ENCODE measurements around the gene OSBPL6. TPM values are rescaled to one million over a fixed set of nuclear protein-coding genes. Genes with fewer than 3 reads are reported as not detected.

Gene OSBPL6
- total RNA-seq, 1 experiment from 2014 or later: 43.1 TPM

DNA sequence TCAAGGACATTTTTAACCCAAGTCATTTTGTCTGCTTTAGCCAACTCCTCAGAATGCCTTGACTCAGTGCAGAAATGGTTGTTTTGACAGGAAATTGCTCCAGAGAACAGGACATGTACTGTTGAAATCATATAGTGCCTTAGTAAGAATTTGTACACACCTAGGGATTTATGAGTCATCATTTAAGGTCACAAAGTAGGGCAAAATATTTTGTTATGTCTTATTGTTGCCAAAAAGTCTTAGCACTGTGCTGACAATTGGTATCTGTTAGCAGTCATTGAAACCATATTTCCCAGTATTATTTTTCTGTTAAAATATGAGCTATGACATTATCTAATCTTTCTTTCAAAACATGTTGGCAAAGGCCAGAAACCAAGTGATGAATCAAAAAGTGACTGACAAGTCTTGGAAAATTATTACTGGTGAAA is 104.5 kb downstream of the OSBPL6 start:
- H3K9me3 Mint-ChIP-seq (ENCODE audit: unreplicated experiment): no peaks in the 10 kb centered on the region
- no TSS peak for BruUV-seq (replicated peaks)
- ChIA-PET POLR2A (interaction anchor here (0.7 to 7.1 kb wide), 24 partner anchors 11 to 187 kb away, joined by 3 to 77 read pairs (median 6); partner anchors contain the start of genes OSBPL6, PLEKHA3 and RBM45), CTCF (interaction anchor here (0.6 to 1.5 kb wide), 8 partner anchors 13 to 500 kb away, joined by 3 to 7 read pairs (median 4); partner anchors contain the start of gene RBM45)
- intact Hi-C loops (cut with micrococcal nuclease): loop anchor here (5.0 kb wide), 1 partner anchor 106 kb away; the partner anchor contains the start of gene OSBPL6
- TF ChIP-seq, protein P1, sequence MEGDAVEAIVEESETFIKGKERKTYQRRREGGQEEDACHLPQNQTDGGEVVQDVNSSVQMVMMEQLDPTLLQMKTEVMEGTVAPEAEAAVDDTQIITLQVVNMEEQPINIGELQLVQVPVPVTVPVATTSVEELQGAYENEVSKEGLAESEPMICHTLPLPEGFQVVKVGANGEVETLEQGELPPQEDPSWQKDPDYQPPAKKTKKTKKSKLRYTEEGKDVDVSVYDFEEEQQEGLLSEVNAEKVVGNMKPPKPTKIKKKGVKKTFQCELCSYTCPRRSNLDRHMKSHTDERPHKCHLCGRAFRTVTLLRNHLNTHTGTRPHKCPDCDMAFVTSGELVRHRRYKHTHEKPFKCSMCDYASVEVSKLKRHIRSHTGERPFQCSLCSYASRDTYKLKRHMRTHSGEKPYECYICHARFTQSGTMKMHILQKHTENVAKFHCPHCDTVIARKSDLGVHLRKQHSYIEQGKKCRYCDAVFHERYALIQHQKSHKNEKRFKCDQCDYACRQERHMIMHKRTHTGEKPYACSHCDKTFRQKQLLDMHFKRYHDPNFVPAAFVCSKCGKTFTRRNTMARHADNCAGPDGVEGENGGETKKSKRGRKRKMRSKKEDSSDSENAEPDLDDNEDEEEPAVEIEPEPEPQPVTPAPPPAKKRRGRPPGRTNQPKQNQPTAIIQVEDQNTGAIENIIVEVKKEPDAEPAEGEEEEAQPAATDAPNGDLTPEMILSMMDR (IDR thresholded peaks at IDR 0.05; ENCODE audit: unreplicated experiment): no peak
- H3K36me3 Mint-ChIP-seq (ENCODE audit: insufficient read depth, unreplicated experiment): peaks cover 6% of the 10 kb centered on the region
- DNase-seq (ENCODE audit: unreplicated experiment): peak; percentile 94
- H3K27ac Mint-ChIP-seq (ENCODE audit: low read depth, unreplicated experiment): peak overlapping the region; percentile 89
- H3K4me1 Mint-ChIP-seq (ENCODE audit: insufficient read depth, unreplicated experiment): peaks cover 22% of the 10 kb centered on the region
- no peaks in the 10 kb centered on the region for H3K27me3 Mint-ChIP-seq (ENCODE audit: insufficient read depth, unreplicated experiment)
- peak overlapping the region; percentile 62 for H3K4me3 Mint-ChIP-seq (ENCODE audit: unreplicated experiment)

DNA sequence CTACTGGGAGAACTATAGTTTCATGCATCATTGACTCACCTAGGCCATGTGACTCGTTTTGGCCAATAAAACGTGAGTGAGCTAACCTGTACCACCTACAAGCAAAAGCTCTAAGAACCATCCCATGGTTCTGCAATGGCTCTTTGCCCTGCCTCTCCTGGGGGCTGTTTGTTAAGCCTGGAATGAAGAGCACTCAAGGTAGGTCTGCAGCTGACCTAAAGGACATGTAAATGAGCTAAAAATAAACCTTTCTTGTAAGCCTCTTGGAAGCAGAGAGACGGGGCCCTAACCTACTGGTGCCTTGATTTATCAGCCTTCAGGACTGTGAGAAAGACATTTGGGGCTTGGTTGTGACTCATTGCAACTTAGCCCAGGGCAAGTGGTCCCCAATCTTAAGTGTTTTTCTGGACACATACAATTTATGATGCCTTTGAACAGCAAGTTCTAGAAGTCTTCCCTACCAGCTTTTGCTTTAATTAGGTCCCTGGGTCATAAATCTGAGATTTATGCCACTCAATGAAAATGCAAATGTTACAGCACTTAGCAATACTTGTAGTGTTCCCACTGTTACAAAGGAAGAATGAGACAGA is 107.4 kb downstream of the OSBPL6 start:
- no peak for DNase-seq (ENCODE audit: unreplicated experiment)
- Mint-ChIP-seq H3K4me3 (ENCODE audit: unreplicated experiment) (no peak overlapping the region), H3K27me3 (ENCODE audit: insufficient read depth, unreplicated experiment) (no peaks in the 10 kb centered on the region), H3K4me1 (ENCODE audit: insufficient read depth, unreplicated experiment) (peaks cover 13% of the 10 kb centered on the region), H3K9me3 (ENCODE audit: unreplicated experiment) (no peaks in the 10 kb centered on the region), H3K36me3 (ENCODE audit: insufficient read depth, unreplicated experiment) (peaks cover 6% of the 10 kb centered on the region), H3K27ac (ENCODE audit: low read depth, unreplicated experiment) (no peak overlapping the region)
- TF ChIP-seq, protein P1 (IDR thresholded peaks at IDR 0.05; ENCODE audit: unreplicated experiment): no peak
- ChIA-PET CTCF (interaction anchor here (0.6 to 0.9 kb wide), 3 partner anchors 14 to 122 kb away, joined by 3 to 4 read pairs (median 3); no protein-coding TSS in a partner anchor), POLR2A (interaction anchor here (0.5 to 0.8 kb wide), 2 partner anchors 106 to 109 kb away, joined by 3 to 4 read pairs; no protein-coding TSS in a partner anchor)
- BruUV-seq (replicated peaks): no TSS peak
- intact Hi-C loops (cut with micrococcal nuclease): no loop called here

DNA sequence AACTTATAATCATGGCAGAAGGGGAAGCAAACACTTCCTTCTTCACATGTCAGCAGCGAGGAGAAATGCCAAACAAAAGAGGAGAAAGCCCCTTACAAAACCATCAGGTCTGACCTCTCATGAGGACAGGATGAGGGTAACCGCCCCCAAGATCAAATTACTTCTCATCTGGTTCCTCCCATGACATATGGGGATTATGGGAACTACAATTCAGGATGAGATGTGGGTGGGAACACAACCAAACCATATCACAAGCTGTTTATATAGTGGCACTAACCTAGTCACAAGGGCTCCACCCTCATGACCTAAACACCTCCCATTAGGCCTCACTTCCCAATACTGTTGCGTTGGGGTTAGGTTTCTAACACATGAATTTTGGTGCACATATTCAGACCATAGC is 110.0 kb downstream of the OSBPL6 start:
- POLR2A ChIA-PET: interaction anchor here (0.6 kb wide), 1 partner anchor 82 kb away, joined by 5 read pairs; no protein-coding TSS in a partner anchor
- Mint-ChIP-seq H3K27me3 (ENCODE audit: insufficient read depth, unreplicated experiment) (no peaks in the 10 kb centered on the region), H3K27ac (ENCODE audit: low read depth, unreplicated experiment) (no peak overlapping the region), H3K9me3 (ENCODE audit: unreplicated experiment) (no peaks in the 10 kb centered on the region), H3K36me3 (ENCODE audit: insufficient read depth, unreplicated experiment) (no peaks in the 10 kb centered on the region), H3K4me1 (ENCODE audit: insufficient read depth, unreplicated experiment) (peaks cover 9% of the 10 kb centered on the region), H3K4me3 (ENCODE audit: unreplicated experiment) (no peak overlapping the region)
- no peak for DNase-seq (ENCODE audit: unreplicated experiment)
- CTCF ChIA-PET: interaction anchor here (0.8 to 2.8 kb wide), 3 partner anchors 88 to 115 kb away, joined by 3 to 19 read pairs (median 18); no protein-coding TSS in a partner anchor
- TF ChIP-seq, protein P1 (IDR thresholded peaks at IDR 0.05; ENCODE audit: unreplicated experiment): no peak
- intact Hi-C loops (cut with micrococcal nuclease): no loop called here
- no TSS peak for BruUV-seq (replicated peaks)

DNA sequence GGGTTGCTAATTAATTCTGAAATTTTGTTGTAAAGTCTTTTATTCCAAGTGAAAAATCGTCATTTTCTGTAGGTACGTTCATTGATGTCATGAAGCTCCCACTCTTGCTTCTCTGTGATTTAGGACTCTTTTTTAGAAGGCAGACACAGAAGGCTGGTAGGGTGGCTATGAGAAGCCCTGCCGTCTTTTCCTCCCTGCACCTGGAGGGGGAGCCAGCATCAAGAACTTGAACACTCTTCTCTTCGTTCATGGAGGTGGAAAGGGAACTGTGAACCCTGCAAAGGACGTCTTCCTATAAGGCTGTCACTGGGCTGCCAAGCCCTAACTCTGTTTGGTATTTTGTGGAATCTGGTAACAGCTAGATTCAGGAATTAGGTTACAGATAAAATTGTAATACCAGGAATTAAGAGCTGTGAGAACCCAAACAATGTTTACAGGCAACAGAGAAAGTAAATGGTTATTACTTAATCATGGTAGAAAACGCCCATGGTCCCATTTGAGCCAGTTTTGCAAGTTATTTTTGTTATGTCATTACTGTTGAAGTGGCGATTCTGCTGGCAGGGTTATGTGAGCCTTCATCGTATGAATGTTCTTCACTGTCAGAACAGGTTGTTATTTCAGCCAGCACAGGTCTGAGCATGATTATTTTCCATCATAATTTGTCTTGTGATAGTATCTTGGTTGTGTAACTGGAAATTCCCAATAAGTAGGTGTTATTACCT is 112.2 kb downstream of the OSBPL6 start:
- peak; percentile 70 for DNase-seq (ENCODE audit: unreplicated experiment)
- Mint-ChIP-seq H3K27me3 (ENCODE audit: insufficient read depth, unreplicated experiment) (no peaks in the 10 kb centered on the region), H3K27ac (ENCODE audit: low read depth, unreplicated experiment) (no peak overlapping the region), H3K4me3 (ENCODE audit: unreplicated experiment) (no peak overlapping the region), H3K4me1 (ENCODE audit: insufficient read depth, unreplicated experiment) (peaks cover 16% of the 10 kb centered on the region), H3K9me3 (ENCODE audit: unreplicated experiment) (no peaks in the 10 kb centered on the region), H3K36me3 (ENCODE audit: insufficient read depth, unreplicated experiment) (no peaks in the 10 kb centered on the region)
- intact Hi-C loops (cut with micrococcal nuclease): loop anchor here (2.0 to 5.0 kb wide), 2 partner anchors 91 to 108 kb away; no protein-coding TSS in a partner anchor
- TF ChIP-seq, protein P1 (IDR thresholded peaks at IDR 0.05; ENCODE audit: unreplicated experiment): peak; percentile 54
- ChIA-PET POLR2A (interaction anchor here (1.0 to 1.3 kb wide), 3 partner anchors 10 to 106 kb away, joined by 3 to 5 read pairs (median 4); no protein-coding TSS in a partner anchor), CTCF (interaction anchor here (0.7 to 2.8 kb wide), 16 partner anchors 8 to 174 kb away, joined by 3 to 19 read pairs (median 4); no protein-coding TSS in a partner anchor)
- BruUV-seq (replicated peaks): no TSS peak

Data from MCF 10A (cell line).